ENCODE results near the gene ELOVL2.

Gene ELOVL2

GRCh38 chr6:11055127-11055627 lies 11.1 kb upstream of the ELOVL2 start:
- no peak for DNase-seq

DNA sequence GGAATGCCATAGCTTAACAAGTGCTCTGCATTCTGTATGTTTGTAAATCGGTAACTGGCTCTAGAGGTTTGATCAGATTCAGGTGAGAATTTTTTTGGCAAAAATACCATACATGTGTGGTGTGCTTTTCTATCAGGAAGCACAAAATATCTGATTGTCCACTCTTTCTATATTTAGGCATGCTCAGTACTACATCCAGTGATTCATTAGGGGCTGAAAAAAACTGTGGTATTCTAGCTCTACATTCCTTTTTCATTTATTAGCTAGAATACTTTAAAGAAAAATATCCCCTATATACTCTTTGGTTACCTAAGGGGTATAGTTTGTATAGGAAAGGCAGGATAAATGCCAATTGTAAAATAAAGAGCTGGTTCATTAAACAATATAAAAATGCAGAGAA lies 10.6 kb upstream of the ELOVL2 start:
- no peak for DNase-seq

- no peak for DNase-seq
These were observed 9.2 kb upstream of the ELOVL2 start for GRCh38 chr6:11053307-11053706.

- DNase-seq = no peak
These were observed 6.6 kb upstream of the ELOVL2 start for GRCh38 chr6:11050731-11051130.

DNA sequence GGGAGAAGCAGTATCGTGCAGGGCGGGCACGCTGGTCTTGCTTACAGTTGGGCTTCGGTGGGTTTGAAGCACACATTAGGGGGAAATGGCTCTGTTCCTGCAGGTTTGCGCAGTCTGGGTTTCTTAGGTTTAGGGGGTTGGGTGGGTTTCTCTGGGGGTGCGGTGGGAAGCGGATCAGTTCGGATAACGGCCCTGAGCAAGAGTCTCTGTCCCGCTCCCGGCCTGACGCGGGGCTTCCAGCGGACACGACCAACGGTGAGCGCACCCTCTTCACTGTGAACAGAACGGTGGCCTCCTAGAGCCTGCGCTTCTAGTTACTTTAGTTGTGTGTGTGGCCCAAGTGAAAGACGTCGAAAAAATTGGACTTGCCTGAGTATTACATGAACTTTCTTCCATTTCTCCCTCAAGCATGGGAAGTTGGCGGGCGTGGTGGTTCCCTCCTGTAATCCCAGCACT lies 635 bp upstream of the ELOVL2 start:
- DNase-seq = no peak

DNA sequence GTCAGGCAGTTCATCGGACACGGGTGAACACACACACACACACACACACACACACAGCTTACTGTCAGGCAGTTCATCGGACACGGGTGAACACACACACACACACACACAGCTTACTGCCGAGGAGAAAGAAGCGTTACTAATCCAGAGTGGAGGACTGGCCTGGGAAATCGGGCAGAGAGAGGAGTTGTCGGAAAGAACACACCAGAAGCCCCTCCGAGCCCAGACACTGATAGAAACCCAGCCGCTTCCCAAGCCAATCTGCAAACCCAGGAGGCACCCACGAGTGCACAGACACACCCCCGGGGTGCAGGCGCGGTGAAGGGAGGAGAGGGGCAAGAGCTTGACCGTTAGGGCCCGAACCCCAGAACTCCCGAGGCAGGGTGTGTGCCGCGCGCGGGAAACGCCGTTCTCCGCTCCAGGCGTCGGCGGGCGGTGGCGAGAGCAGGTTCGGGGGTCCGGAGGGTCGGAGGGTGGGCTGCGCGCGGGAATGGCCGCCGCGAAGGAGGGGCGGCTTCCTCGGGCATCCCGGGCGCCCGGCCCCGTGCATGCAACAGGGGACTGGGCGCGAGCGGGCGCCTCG lies 636 bp downstream of the ELOVL2 start:
- no peak for DNase-seq

DNA sequence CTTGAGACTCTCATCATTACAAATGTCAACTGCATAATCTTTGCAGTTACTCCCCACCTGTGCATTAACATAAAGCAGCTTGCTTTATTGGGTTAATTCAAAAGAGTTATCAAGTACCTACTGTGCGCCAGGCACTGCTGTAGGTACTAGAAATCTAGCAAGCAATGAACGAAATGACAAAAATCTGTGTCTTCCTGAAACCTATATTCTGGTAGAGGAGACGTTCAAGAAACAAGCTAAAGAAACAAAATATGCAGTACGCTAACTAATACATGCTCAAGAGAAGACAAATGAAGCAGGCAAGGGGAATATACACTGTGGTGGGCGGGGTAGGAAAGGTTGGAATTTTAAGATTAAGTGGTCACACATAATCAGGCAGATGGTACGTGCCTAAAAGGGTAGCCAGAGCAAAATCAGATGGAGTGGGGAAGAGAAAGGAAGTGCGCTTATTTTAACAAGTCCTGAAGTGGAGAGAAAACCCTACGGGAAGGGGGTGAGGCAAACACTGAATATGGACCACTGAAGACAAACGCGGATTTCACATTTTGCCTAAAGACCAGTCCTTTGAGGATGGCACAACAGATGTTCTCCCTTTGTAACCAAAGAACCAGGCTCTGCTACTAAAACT lies 1.2 kb downstream of the ELOVL2 start:
- DNase-seq = peak; percentile 64

- no peak for DNase-seq
These were observed 1.9 kb downstream of the ELOVL2 start for GRCh38 chr6:11042025-11042749.

- no peak for DNase-seq
These were observed 4.0 kb downstream of the ELOVL2 start for GRCh38 chr6:11040134-11040533.

DNA sequence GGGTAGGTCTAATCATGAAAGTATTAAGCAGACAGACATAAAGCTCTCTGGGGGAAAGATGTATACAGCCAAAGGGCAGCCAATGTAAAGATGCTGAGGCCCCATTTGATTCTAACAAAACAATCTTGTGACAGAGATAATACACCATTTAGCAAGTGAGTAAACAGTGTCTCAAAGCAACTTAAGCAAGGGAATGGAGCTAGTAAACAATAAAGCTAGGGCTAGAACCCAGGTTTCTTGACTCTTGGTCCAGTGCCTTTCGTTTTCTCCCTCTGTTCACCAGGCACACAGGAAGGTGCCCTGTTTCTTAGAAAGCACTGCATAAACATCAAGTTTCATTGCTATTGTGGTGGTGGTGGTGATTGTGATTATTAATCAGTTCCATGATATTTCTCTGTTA lies 5.1 kb downstream of the ELOVL2 start:
- DNase-seq = no peak

GRCh38 chr6:11036977-11037430 lies 7.1 kb downstream of the ELOVL2 start:
- no peak for DNase-seq

DNA sequence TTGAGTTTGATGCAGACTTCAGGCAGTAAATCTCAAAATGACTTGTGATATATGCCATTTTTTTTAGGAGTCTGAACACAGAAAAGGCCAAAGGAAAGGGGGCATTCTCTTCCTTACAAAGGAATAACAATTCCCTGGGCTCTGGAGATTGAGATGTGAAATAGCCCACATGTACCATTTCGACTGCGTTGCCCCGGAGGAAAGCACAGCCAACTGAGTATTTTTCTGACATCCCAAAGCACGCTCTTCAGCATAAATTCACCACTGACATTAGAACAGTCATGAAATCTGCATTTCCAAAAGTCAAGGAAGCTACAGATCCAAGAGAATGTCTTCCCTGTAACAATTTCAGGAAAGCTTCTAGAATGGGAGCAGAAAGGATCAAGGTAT lies 7.8 kb downstream of the ELOVL2 start:
- no peak for DNase-seq

DNA sequence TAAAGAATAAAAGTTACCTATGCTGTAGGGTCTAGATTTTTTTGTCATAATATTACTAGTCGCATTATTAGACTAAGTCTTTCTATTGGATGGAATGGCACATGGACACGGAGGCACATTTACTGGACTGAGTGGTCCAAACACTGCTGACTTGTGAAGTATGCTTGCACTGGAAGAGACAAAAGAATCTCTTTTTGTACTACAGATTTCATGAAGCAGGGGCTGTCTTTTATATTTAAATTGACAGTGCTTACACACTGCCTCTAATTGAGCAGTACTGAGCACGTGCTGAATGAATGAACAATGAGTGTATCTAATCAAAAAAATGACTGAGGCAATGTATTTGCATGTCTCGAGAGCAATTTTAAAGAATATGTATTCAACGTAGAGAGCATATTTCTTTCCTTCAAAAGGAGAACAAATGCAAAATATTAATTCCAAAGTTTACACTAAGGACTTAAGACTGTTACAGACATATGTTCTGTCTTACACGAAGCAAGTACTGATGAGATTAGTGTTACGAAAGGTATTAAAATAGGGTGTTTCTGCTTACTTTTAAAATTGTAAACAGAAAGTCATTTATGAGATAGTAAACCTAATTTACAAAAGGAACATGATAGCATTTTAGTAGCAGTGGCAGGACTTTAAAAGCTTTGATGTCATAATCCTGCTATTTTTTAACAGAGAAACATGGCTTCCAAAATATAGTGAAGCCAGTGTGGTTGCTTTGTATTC lies 8.3 kb downstream of the ELOVL2 start:
- DNase-seq = no peak

- DNase-seq = no peak
These were observed 10.3 kb downstream of the ELOVL2 start for GRCh38 chr6:11033825-11034224.

- no peak for DNase-seq
These were observed 13.2 kb downstream of the ELOVL2 start for GRCh38 chr6:11030904-11031303.

- DNase-seq = no peak
These were observed 15.1 kb downstream of the ELOVL2 start for GRCh38 chr6:11028959-11029358.

- DNase-seq = no peak
These were observed 16.5 kb downstream of the ELOVL2 start for GRCh38 chr6:11027565-11028110.

- no peak for DNase-seq
These were observed 18.0 kb downstream of the ELOVL2 start for GRCh38 chr6:11025921-11026635.

DNA sequence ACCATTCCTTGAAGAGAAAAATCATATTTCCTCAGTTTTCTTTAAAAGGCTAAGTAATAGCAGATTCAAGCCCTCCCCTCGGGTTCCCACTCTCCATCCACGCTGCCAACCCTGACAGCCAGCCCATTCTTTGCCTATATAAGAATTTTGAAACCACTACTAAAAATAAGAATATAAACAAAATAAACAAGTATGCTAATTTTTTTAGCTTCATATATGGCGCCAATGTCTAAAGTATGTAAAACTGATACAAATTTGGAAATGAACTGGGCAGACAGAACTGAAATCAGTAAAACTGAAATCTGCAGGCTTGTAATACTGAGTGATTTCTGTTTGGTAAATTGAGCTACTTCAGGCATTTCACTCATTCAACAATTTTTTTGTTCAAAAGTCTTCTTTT lies 19.0 kb downstream of the ELOVL2 start:
- no peak for DNase-seq

DNA sequence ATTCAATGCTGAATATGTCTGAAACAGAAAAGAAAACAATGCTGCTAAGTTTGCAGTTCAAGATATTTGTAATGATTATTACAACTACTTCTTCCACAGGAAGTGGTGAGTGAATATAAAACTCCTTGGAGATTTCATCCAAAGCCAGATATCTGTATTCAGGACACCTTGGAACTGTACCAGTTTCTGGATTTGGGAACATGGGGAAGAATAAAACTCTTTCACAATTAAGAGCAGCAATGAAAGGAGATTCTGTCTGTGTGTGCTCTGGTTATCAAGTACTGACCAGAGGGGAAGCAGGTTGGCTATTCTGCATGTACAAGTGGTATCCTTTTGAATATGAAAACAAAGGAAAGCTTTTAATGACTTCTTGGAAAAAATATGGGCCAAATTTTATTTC lies 21.1 kb downstream of the ELOVL2 start:
- DNase-seq = no peak

- no peak for DNase-seq
These were observed 22.4 kb downstream of the ELOVL2 start for GRCh38 chr6:11021714-11022113.

- DNase-seq = no peak
These were observed 23.1 kb downstream of the ELOVL2 start for GRCh38 chr6:11021003-11021402.

All from NCI-H1694 treated with DMSO at 0.1 percent for 48 hours (cell line).